Stimulated activated CD4-positive, alpha-beta T cell treated with anti-CD3 and anti-CD28 coated beads, TNF-alpha, amount 100 ng/mL, for 1 hour (primary cell): ENCODE data around the gene HBZ.
"Not testable (repeated sequence)": the region's sequence is repeated elsewhere in the genome, so short reads cannot be mapped to it uniquely, and the experiment has no call there.

Experiments
- DNase-seq, 3 donors: peaks; one replicate each; pipeline ENCODE4 v3.0.0-alpha.2; 2020; ENCODE audit warnings: low read depth in 3 of 3, low spot score in 1 of 3

HBZ gene

GRCh38 chr16:133716-134115, 18.7 kb upstream of the HBZ start:
- no peak for DNase-seq

DNA sequence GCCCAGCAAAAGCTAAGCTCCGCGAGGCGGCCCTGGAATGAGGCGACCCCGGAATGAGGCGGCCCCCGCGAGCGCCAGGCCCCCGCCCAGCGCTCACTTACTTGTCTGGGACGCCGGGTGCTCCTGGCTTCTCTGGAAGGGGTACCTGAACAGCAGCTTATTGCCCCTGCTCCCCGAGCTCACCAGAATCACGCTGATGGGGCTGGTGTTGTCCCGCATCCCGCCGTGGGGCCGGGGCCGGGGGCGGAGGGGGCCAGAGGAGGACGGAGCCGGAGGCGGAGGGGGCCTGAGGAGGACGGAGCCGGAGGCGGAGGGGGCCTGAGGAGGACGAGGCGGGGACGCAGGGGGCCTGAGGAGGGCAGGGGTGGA, 14.4 kb upstream of the HBZ start:
- peak in 1 of 3 donors; percentile 16 for DNase-seq

DNA sequence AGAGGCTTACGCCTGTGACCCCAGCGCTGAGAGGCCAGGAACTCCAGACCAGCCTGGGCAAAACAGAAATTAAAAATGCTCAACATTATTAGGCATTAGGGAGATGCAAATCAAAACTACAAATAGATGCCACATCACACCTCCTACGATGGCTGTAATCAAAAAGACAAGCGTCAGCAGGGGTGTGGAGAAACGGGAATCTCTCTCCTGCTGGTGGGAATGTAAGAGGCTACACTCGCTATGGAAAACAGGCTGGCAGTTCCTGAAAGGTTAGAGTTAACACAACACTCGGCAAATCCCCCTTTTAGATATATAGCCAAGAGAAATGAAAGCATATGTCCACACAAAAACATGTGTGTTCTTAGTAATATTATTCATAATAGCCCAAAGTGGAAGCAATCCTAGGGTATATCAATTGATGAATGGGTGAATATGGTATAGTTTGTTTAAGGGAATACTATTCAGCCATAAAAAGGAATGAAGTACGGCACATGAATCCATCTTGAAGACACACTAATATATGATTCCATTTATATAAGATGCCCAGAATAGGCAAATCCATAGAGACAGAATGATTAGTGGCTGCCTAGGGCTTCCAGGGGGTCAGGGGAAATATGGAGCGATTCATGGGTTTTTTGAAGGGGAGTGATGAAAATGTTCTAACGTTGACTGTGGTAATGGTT, 12.1 kb upstream of the HBZ start:
- DNase-seq = no peak

DNA sequence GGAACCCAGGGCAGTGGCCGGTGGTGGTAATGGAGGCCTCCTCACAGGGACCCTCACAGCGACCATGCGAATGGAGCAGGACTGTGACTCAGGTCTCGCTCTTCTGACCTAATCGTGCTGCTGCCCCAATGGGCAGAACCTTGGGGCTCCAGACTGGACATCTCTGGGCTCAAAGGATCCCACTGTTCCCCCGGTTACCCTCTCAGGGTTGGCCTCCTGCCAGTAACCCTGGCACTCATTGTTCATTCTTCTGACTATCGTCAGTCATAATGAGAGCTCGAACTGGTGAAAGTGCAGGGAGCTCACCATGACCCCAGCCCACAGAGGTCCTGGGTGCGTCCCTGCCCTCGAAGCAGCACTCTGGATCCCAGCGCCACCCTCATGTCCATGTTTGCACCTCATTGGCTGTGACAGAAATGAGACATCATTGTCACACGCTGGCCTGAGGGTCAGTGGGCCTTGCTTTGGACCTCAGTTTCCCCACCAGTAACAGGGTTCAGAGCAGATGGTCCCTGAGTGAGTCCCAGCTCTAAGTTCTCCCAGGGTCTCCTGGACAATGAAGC, 10.0 kb upstream of the HBZ start:
- DNase-seq = no peak

DNA sequence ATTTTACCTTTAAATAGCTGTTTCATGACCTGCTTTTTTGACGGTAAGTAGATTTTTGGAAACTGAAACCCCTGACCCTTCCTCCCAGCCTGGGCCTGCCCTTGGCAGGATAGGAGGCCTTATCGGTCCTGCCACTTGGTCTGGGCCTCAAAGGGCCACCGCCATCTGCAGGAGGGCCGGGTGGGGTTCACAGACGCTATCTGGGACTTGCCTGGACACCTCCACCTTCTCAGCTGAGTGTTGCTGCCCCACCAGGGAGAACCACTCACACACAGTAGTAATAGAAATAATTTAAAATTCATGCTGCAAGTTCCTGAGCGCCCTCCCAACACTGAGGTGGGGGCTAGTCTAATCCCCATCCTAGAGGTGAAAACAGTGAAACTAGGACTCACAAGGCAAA, 9.4 kb upstream of the HBZ start:
- no peak for DNase-seq

GRCh38 chr16:143456-143855, 9.0 kb upstream of the HBZ start:
- DNase-seq = no peak

DNA sequence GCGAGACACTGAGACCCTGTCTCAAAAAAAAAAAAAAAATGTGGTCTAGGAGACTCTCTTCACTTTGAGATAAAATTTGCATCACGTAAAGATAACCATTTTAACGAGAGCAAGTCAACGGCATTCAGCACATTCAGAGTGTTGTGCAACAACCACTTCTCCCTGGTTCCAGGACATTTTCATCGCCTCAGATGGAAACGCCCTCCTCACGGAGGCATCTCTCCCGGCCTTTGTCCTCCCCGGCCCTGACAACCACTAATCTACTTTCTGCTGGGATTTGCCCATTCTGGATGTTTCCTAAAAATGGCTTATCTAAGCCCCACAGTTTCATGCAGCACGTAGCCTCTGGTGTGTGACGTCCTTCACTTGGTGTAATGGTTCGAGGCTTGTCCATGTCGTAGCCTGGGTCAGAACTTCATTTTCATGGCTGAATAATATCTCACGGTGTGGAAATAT, 7.6 kb upstream of the HBZ start:
- no peak for DNase-seq

DNA sequence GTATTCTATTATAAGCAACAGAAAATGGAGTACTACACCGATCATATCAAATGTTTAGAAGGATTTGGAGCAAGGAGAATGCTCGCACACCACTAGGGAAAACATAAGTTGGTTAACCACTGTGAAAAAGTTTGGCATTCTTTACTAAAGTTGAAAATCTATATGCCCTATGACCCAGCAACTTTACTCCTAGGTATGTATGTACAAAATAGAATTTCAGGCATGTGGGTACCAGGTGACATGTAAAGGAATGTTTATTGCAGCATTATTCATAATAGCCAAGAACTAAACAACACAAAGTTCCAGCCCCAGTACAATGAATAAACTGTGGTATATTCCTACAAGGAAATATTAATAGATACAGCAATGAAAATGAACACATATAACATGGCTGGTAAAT, 5.8 kb upstream of the HBZ start:
- DNase-seq = no peak

- no peak for DNase-seq
Observed at GRCh38 chr16:149024-149660, 3.3 kb upstream of the HBZ start.

DNA sequence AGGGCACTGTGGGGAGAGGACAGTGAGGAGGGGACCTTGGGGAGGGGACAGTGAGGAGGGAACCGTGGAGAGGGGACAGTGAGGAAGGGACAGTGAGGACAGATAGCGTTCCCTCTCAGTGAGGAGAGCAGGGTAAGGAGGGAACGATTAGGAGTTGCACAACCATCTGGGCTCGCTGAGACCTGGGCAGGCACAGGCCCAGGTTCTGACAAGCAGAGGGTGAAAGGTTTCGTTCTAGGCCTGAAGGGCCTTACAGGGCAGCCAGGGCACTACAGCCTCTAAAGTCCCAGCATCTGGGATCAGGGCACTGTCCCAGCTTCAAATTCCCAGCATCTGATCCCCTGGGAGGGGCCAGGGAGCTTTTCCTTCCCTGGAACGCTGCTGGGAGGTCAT, 681 bp downstream of the HBZ start:
- DNase-seq = not testable (repeated sequence)

- DNase-seq = not testable (repeated sequence)
Observed at GRCh38 chr16:153550-154216, 1.2 kb downstream of the HBZ start.

GRCh38 chr16:154217-155030, 2.0 kb downstream of the HBZ start:
- no peak for DNase-seq

DNA sequence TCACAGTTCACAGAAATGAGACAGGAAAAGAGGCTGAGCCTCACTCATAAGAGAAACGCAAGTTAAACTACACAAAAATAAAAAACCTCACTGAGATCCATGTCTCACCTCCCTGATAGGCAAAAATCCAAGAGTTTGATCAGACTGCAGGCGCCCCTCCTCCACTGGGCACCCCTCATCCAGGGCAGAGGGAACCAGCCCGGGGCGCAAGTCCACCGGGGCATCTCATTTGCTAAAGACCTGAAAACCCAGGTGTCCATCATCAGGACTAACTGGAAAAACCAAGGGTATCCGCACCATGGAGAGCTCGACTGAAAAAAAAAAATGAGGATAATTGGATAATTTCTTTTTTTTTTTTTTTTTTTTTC, 2.6 kb downstream of the HBZ start:
- no peak for DNase-seq

GRCh38 chr16:159136-159849, 6.8 kb downstream of the HBZ start:
- DNase-seq = no peak

DNA sequence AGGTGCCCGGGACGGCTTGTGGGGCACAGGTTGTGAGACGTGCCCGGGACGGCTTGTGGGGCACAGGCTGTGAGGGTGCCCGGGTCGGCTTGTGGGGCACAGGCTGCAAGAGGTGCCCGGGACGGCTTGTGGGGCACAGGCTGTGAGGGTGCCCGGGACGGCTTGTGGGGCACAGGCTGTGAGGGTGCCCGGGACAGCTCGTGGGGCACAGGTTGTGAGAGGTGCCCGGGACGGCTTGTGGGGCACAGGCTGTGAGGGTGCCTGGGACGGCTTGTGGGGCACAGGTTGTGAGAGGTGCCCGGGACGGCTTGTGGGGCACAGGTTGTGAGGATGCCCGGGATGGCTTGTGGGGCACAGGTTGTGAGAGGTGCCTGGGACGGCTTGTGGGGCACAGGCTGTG, 7.8 kb downstream of the HBZ start:
- not testable (repeated sequence) for DNase-seq

DNA sequence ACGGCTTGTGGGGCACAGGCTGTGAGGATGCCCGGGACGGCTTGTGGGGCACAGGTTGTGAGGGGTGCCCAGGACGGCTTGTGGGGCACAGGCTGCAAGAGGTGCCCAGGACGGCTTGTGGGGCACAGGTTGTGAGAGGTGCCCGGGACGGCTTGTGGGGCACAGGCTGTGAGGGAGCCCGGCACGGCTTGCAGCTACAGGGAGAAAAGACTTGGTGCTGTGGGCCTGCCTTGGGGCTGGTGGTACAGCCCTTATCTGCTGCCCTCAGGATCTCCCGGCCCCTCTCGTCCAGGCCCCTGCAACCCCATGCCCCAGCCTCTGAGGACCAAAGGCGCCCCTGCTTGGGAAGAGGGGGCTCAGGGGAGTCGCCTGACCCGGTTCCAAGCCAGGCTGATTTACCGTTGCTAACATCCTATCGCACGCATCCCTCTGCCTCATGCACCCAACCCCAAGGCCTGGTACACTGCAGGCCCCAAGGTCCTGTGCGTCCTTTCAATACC, 8.3 kb downstream of the HBZ start:
- DNase-seq = no peak

DNA sequence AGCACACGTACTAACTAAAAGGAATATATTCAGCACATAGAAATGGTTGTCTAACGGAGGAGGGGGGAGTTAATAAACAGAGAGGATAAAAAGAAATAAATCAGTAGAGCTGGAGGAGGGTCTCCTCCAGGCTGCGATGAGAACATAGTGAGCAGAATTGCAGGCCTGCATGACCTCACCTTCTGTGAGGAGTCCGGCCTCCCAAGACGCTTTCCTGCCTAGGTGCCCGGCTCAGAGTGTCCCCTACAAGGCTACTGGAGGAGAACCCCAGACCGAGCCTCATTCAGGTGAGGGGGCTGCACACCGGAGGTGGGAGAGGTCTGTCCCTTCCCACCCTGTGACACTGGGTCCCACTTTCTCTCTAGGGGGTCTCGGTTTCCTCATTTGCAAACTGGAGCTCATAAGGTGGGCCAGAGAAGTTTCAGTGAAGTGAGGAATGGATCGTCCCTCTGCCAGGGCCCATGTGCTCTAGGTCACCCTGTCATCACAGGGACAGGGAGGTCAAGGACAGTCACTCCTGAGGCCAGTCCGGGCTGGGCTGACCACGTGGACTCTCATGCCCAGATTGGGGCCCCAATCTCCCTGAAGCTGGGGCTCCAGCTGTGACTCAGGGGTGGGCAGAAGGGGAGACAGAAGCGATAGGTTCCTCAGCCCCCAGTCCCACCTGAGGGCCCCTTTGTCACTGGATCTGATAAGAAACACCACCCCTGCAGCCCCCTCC, 10.0 kb downstream of the HBZ start:
- DNase-seq = no peak

GRCh38 chr16:163139-163538, 10.7 kb downstream of the HBZ start:
- not testable (repeated sequence) for DNase-seq

- not testable (repeated sequence) for DNase-seq
Observed at GRCh38 chr16:163696-164095, 11.3 kb downstream of the HBZ start.
